HG02588 (cell line): ENCODE measurements around the gene CTNNA1.
"Not testable (repeated sequence)": the region's sequence is repeated elsewhere in the genome, so short reads cannot be mapped to it uniquely, and the experiment has no call there.

Experiments
- ATAC-seq: cut with Tn5 transposase; IDR thresholded peaks from one replicate; pipeline ENCODE4 v1.9.1; 2021; ENCODE audit warnings: mild to moderate bottlenecking, moderate library complexity; ENCODE audit not compliant: unreplicated experiment

The CTNNA1 gene

GRCh38 chr5:138755084-138755748 lies 2.0 kb downstream of the CTNNA1 start:
- no peak for ATAC-seq

- no peak for ATAC-seq
Observed at GRCh38 chr5:138757061-138757776, 4.0 kb downstream of the CTNNA1 start.

- ATAC-seq = no peak
Observed at GRCh38 chr5:138760448-138761110, 7.4 kb downstream of the CTNNA1 start.

- ATAC-seq = not testable (repeated sequence)
Observed at GRCh38 chr5:138761115-138761514, 7.9 kb downstream of the CTNNA1 start.

- not testable (repeated sequence) for ATAC-seq
Observed at GRCh38 chr5:138761670-138762069, 8.4 kb downstream of the CTNNA1 start.

- ATAC-seq = no peak
Observed at GRCh38 chr5:138762110-138762509, 8.9 kb downstream of the CTNNA1 start.

GRCh38 chr5:138763037-138763778 lies 10.0 kb downstream of the CTNNA1 start:
- no peak for ATAC-seq

GRCh38 chr5:138770291-138770690 lies 17.1 kb downstream of the CTNNA1 start:
- no peak for ATAC-seq

GRCh38 chr5:138770977-138771376 lies 17.8 kb downstream of the CTNNA1 start:
- ATAC-seq = no peak

GRCh38 chr5:138772986-138773594 lies 19.9 kb downstream of the CTNNA1 start:
- ATAC-seq = no peak

- ATAC-seq = not testable (repeated sequence)
Observed at GRCh38 chr5:138773624-138774023, 20.4 kb downstream of the CTNNA1 start.

GRCh38 chr5:138775034-138775433 lies 21.8 kb downstream of the CTNNA1 start:
- ATAC-seq = no peak

GRCh38 chr5:138778234-138778633 lies 25.0 kb downstream of the CTNNA1 start:
- no peak for ATAC-seq

- ATAC-seq = no peak
Observed at GRCh38 chr5:138783976-138784375, 30.8 kb downstream of the CTNNA1 start.

- no peak for ATAC-seq
Observed at GRCh38 chr5:138784590-138784989, 31.4 kb downstream of the CTNNA1 start.

GRCh38 chr5:138789771-138790242 lies 36.6 kb downstream of the CTNNA1 start:
- no peak for ATAC-seq

GRCh38 chr5:138790684-138791083 lies 37.5 kb downstream of the CTNNA1 start:
- no peak for ATAC-seq

GRCh38 chr5:138792195-138792790 lies 39.1 kb downstream of the CTNNA1 start:
- ATAC-seq = no peak

GRCh38 chr5:138793575-138793974 lies 40.4 kb downstream of the CTNNA1 start:
- ATAC-seq = no peak

- no peak for ATAC-seq
Observed at GRCh38 chr5:138803285-138803684, 50.1 kb downstream of the CTNNA1 start.
